Measurements from ENCODE around the gene AGER.

AGER gene

DNA sequence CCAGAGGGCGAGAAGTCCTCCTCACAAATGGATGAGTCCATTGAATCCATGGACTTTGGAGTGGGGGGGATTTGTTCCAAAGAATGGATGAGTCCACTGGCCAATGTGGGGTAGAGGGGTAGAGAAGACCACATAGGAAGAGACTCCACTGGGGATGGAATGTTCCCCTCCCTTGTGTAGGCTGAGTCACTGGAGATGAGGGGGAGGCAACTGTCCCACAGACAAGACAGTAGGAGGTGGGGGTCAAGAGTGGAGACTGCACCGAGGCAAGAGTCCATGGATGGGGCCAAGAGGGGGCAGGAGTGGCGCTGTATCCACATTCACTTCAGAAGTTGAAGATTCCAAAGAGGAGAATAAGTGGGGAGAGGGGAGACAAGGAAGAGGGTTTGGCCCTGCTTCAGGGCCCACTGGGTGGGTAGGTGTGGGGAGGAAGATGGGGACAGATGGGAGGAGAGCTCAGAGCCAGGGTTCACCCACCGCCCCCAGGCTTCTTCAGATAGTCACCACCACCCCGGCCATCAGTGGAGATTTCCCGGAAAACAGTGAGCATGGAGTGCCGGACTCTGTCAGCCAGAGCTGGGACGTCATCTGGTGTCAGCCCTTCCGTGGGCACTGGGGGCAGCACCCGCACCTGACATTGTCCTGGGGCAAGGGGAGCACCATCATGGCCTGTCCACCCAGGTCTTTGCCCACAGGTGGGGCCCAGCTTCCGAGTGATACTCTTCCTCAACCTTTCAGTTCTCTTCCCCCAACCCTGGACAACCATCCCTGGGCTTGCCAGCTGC, 15.1 kb downstream of the AGER start:
- no peaks in the 10 kb centered on the region for H3F3A ChIP-seq (ENCODE audit: insufficient read depth)
- H3K9ac ChIP-seq (ENCODE audit: low read length), result no peak overlapping the region
- no peak overlapping the region for H3K4me2 ChIP-seq (ENCODE audit: low read depth, low read length, poor library complexity, severe bottlenecking)
- no peaks in the 10 kb centered on the region for H3K9me2 ChIP-seq (replicated peaks; ENCODE audit: insufficient read depth, low read length)
- no peaks in the 10 kb centered on the region for H4K20me1 ChIP-seq (ENCODE audit: low read depth, low read length)
- H3K27ac ChIP-seq (ENCODE audit: low read depth, low read length), result no peak overlapping the region
- H3K36me3 ChIP-seq (ENCODE audit: low read length), result no peaks in the 10 kb centered on the region
- peaks cover under 1% of the 10 kb centered on the region; the same call in 1 of the 2 replicates for H3K79me2 ChIP-seq (ENCODE audit: insufficient read depth, low read length)
- no peaks in the 10 kb centered on the region for H3K27me3 ChIP-seq (ENCODE audit: low read length)
- no peaks in the 10 kb centered on the region for H3K9me3 ChIP-seq (ENCODE audit: insufficient read depth, low read length)
- no peak overlapping the region for H3K4me3 ChIP-seq (ENCODE audit: insufficient read depth, low read length, poor library complexity, severe bottlenecking)
- no peak overlapping the region for H2AFZ ChIP-seq (ENCODE audit: low read depth, low read length, severe bottlenecking)
- no peak for TF ChIP-seq EZH2phosphoT487 (conservative IDR thresholded peaks at IDR 0.05; ENCODE audit: low read length)
- TF ChIP-seq, protein P1, sequence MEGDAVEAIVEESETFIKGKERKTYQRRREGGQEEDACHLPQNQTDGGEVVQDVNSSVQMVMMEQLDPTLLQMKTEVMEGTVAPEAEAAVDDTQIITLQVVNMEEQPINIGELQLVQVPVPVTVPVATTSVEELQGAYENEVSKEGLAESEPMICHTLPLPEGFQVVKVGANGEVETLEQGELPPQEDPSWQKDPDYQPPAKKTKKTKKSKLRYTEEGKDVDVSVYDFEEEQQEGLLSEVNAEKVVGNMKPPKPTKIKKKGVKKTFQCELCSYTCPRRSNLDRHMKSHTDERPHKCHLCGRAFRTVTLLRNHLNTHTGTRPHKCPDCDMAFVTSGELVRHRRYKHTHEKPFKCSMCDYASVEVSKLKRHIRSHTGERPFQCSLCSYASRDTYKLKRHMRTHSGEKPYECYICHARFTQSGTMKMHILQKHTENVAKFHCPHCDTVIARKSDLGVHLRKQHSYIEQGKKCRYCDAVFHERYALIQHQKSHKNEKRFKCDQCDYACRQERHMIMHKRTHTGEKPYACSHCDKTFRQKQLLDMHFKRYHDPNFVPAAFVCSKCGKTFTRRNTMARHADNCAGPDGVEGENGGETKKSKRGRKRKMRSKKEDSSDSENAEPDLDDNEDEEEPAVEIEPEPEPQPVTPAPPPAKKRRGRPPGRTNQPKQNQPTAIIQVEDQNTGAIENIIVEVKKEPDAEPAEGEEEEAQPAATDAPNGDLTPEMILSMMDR (IDR thresholded peaks at IDR 0.05; ENCODE audit: insufficient read depth, low read length, poor library complexity, severe bottlenecking), result no peak

DNA sequence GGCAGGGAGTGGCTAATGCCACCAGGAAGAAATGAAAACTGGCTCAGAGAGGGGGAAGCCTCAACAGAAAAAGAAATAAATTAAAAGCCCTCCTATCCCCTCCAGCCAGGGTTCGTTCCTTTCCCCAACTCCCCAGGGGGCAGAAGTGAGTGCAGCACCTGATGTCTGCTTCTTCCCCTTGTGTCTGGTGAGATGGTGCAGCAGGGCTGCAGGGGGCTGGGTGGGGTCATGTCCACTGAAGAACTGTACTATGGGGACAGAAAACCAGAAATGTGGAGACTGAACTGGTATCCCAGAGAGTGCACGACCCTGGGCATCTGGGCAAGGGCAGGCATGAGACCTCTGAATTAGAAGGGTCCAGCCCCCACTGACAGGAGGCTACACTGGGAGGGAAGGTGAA, 15.7 kb downstream of the AGER start:
- Histone ChIP-seq H3F3A (ENCODE audit: insufficient read depth) (no peaks in the 10 kb centered on the region), H3K27me3 (ENCODE audit: low read length) (no peaks in the 10 kb centered on the region), H3K27ac (ENCODE audit: low read depth, low read length) (0 out of 2 replicates have a peak overlapping the region, but pooled peaks have one; percentile 2), H3K4me2 (ENCODE audit: low read depth, low read length, poor library complexity, severe bottlenecking) (no peak overlapping the region), H3K9me3 (ENCODE audit: insufficient read depth, low read length) (no peaks in the 10 kb centered on the region), H3K9me2 (replicated peaks; ENCODE audit: insufficient read depth, low read length) (no peaks in the 10 kb centered on the region), H2AFZ (ENCODE audit: low read depth, low read length, severe bottlenecking) (no peak overlapping the region), H4K20me1 (ENCODE audit: low read depth, low read length) (no peaks in the 10 kb centered on the region), H3K36me3 (ENCODE audit: low read length) (no peaks in the 10 kb centered on the region), H3K79me2 (ENCODE audit: insufficient read depth, low read length) (no peaks in the 10 kb centered on the region; the same call in 1 of the 2 replicates), H3K9ac (ENCODE audit: low read length) (no peak overlapping the region), H3K4me3 (ENCODE audit: insufficient read depth, low read length, poor library complexity, severe bottlenecking) (no peak overlapping the region)
- TF ChIP-seq EZH2phosphoT487 (conservative IDR thresholded peaks at IDR 0.05; ENCODE audit: low read length), result no peak
- TF ChIP-seq, protein P1 (IDR thresholded peaks at IDR 0.05; ENCODE audit: insufficient read depth, low read length, poor library complexity, severe bottlenecking), result no peak

DNA sequence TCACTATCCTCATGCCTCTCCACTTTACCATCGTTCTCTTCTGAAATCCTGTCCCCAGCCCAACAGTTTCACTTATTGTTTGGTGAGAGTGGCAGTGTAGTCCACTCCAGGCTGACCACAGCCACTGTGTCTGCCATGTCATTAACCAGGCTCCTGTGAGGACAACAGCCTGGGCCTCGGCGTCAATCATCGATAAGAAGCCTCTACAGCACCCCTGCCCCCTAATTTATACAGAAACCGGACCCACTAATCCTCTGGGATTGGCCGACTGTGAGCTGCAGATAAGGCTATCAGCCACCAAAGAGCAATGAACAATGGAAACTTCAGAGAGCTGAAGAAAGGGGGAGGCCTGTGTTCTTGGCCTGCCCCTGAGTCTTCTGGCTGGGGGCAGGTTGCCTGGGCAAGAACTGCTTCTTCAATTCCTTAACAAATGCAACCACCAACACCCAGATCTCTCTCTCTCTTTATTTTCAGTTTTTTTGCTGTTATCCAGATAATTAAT, 16.2 kb downstream of the AGER start:
- H4K20me1 ChIP-seq (ENCODE audit: low read depth, low read length), result no peaks in the 10 kb centered on the region
- H2AFZ ChIP-seq (ENCODE audit: low read depth, low read length, severe bottlenecking), result no peak overlapping the region
- no peaks in the 10 kb centered on the region for H3K79me2 ChIP-seq (ENCODE audit: insufficient read depth, low read length)
- no peaks in the 10 kb centered on the region for H3K9me2 ChIP-seq (replicated peaks; ENCODE audit: insufficient read depth, low read length)
- no peaks in the 10 kb centered on the region for H3K9me3 ChIP-seq (ENCODE audit: insufficient read depth, low read length)
- H3K36me3 ChIP-seq (ENCODE audit: low read length), result no peaks in the 10 kb centered on the region
- TF ChIP-seq, protein P1 (IDR thresholded peaks at IDR 0.05; ENCODE audit: insufficient read depth, low read length, poor library complexity, severe bottlenecking), result no peak
- TF ChIP-seq EZH2phosphoT487 (conservative IDR thresholded peaks at IDR 0.05; ENCODE audit: low read length), result no peak
- H3K4me3 ChIP-seq (ENCODE audit: insufficient read depth, low read length, poor library complexity, severe bottlenecking), result no peak overlapping the region
- H3K9ac ChIP-seq (ENCODE audit: low read length), result no peak overlapping the region
- no peak overlapping the region for H3K4me2 ChIP-seq (ENCODE audit: low read depth, low read length, poor library complexity, severe bottlenecking)
- H3K27ac ChIP-seq (ENCODE audit: low read depth, low read length), result 0 out of 2 replicates have a peak overlapping the region, but pooled peaks have one; percentile 2
- H3K27me3 ChIP-seq (ENCODE audit: low read length), result no peaks in the 10 kb centered on the region
- H3F3A ChIP-seq (ENCODE audit: insufficient read depth), result no peaks in the 10 kb centered on the region

All from SU-DHL-6 (cell line).